ENCODE results near the gene PLEKHG7. TPM values are rescaled to one million over a fixed set of nuclear protein-coding genes. Genes with fewer than 3 reads are reported as not detected.
"Not testable (repeated sequence)": the region's sequence is repeated elsewhere in the genome, so short reads cannot be mapped to it uniquely, and the experiment has no call there.

PLEKHG7 gene, protein sequence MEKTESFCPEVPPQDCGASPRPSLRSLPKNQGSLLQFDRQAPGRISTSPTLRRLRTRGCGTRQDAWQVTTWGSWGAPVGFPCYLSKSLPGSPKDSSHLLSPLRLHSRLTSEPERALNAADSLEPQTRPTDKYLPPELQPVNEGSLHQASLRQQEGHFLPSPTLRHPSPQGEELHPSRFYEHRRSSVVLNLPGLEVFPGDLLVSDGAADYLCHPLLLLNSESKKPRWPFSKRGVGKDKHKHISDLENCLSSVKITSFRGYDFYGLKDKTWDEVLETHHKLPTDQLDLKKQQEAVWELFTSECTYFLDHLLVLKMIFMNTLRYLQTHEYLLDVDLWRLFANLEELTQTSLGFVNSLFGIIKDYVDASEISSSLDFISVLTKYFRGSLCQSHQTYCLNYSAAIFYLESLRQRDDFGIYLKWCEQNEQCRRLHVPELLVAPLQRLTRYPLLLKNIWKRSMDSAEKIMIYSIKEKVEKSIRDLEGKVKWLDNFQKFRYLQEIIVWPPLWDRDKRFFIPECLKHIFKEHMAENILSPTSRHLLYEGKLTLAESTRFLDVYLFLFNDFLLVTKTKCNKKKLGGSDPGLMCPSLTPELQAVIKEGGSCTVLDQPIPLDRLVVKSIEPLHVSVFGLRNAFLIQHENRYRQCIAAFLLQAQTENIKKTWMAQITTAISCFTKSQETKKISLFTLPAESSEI
- under 1 TPM in 3 of 4 donors, not detected in 1; 0.19 to 0.72 (median 0.22) TPM for polyA plus RNA-seq
- long read RNA-seq, donor 1, result 0 reads
- long read RNA-seq, donor 2, result 0 reads
- long read RNA-seq, donor 3, result 0 reads
- long read RNA-seq, donor 4, result 0 reads
- long read RNA-seq, donor 5, result 0 reads
- long read RNA-seq, donor 6, result 0 reads
- long read RNA-seq, donor 7, result 0 reads
- long read RNA-seq, donor 8, result 0 reads
- long read RNA-seq, donor 9, result 0 reads
- long read RNA-seq, donor 10, result 0 reads

DNA sequence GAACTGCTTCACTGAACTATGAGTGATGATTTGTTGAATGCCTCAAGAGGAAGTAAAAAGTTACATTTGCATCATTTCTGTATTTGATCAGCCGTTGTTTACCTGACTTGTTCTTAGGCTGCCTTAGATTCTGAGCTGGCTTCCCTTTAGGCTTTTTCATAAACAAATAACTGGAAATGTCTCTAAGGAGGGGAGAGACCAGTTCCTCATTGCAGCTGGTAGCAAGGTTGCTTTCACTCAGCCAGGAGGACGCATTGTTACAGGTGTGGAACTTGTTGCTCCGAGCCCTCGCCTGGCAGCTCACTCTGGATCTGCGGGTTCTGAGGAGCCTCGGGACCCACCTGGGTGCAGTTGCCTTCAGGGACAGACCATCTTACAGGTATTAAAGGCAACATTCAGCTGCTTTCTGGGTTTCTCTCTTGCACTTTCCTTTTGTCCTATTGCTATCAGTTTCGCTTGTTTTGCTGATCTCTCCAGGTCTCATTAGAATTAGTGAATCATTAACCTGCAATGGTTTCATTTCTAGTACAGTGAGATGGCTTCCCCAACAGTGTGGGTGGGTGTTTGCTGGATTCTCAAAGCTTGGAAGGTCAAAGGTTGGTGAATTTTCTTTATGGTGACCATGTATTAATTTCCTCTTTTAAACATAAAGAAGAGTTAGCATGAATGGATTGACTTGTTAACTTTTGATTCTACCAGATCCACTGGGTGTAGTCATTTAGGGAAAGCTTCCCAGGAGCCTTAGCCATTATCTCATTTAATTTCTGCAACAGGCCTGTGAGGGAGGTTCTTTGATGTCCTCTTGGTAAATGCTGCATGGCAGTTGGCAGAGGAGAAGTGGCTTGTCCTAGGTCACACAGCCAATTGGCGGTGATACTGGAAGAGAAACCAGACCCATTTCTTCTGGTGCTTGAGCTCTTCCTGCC, at the start of gene PLEKHG7:
PLEKHG7 (plus strand) TSS at position 236 of the 926 bp plus-strand sequence. CDS start 3,643 bp downstream, outside the sequence.
- Histone ChIP-seq H3K9me3 (ENCODE audit: control insufficient read depth in 2 of 2, insufficient read depth in 1 of 2, low read depth in 1 of 2, low read length in 1 of 2) (peaks cover 0 to 3% of the 10 kb centered on the region in 2 donors), H3K27me3 (ENCODE audit: control insufficient read depth in 3 of 3, insufficient read depth in 3 of 3, low read length in 3 of 3) (no peaks in the 10 kb centered on the region), H3K4me3 (ENCODE audit: low read depth in 1 of 3, low read length in 3 of 3) (peak within 1 kb of the TSS in 2 of 3 donors; percentile 52 to 65), H3K4me1 (ENCODE audit: control insufficient read depth in 3 of 3, insufficient read depth in 2 of 3, low read depth in 1 of 3, low read length in 2 of 3) (peaks cover 0 to 13% (median 0%) of the 10 kb centered on the region in 3 donors), H3K36me3 (ENCODE audit: control insufficient read depth in 3 of 3, insufficient read depth in 2 of 3, low read depth in 1 of 3, low read length in 3 of 3) (peaks cover 0 to 3% (median 0%) of the 10 kb centered on the region in 3 donors), H3K27ac (ENCODE audit: low read depth in 1 of 3, low read length in 2 of 3) (peak within 1 kb of the TSS; percentile 79 to 97 (median 93))
- WGBS, 3 donors, result 26 to 59% (median 27%) methylated on average over 8 of the region's 8 CpGs
- FAIRE-seq (peak; percentile 83), DNase-seq (peak; percentile 88 to 91)

- H3K9me3 ChIP-seq (ENCODE audit: control insufficient read depth in 2 of 2, insufficient read depth in 1 of 2, low read depth in 1 of 2, low read length in 1 of 2); H3K4me3 ChIP-seq (ENCODE audit: low read depth in 1 of 3, low read length in 3 of 3); H3K4me1 ChIP-seq (ENCODE audit: control insufficient read depth in 3 of 3, insufficient read depth in 2 of 3, low read depth in 1 of 3, low read length in 2 of 3); H3K27me3 ChIP-seq (ENCODE audit: control insufficient read depth in 3 of 3, insufficient read depth in 3 of 3, low read length in 3 of 3); H3K36me3 ChIP-seq (ENCODE audit: control insufficient read depth in 3 of 3, insufficient read depth in 2 of 3, low read depth in 1 of 3, low read length in 3 of 3); DNase-seq; FAIRE-seq; H3K27ac ChIP-seq (ENCODE audit: low read depth in 1 of 3, low read length in 2 of 3): not testable (repeated sequence)
- WGBS, 3 donors, result 90 to 95% (median 92%) methylated on average over 4 of the region's 4 CpGs
Observed at GRCh38 chr12:92654256-92654655, 48.5 kb upstream of the PLEKHG7 start.

GRCh38 chr12:92654929-92655328, 47.9 kb upstream of the PLEKHG7 start:
- peaks cover 0 to 3% (median 0%) of the 10 kb centered on the region in 3 donors for H3K4me1 ChIP-seq (ENCODE audit: control insufficient read depth in 3 of 3, insufficient read depth in 2 of 3, low read depth in 1 of 3, low read length in 2 of 3)
- no peak overlapping the region for H3K4me3 ChIP-seq (ENCODE audit: low read depth in 1 of 3, low read length in 3 of 3)
- no peaks in the 10 kb centered on the region for H3K9me3 ChIP-seq (ENCODE audit: control insufficient read depth in 2 of 2, insufficient read depth in 1 of 2, low read depth in 1 of 2, low read length in 1 of 2)
- FAIRE-seq (no peak), DNase-seq (no peak)
- no peak overlapping the region for H3K27ac ChIP-seq (ENCODE audit: low read depth in 1 of 3, low read length in 2 of 3)
- H3K36me3 ChIP-seq (ENCODE audit: control insufficient read depth in 3 of 3, insufficient read depth in 2 of 3, low read depth in 1 of 3, low read length in 3 of 3), result no peaks in the 10 kb centered on the region
- H3K27me3 ChIP-seq (ENCODE audit: control insufficient read depth in 3 of 3, insufficient read depth in 3 of 3, low read length in 3 of 3), result no peaks in the 10 kb centered on the region
- WGBS, 3 donors, result 69 to 91% (median 82%) methylated on average over 1 of the region's 1 CpG

GRCh38 chr12:92656911-92657310, 45.9 kb upstream of the PLEKHG7 start:
- FAIRE-seq (no peak), DNase-seq (no peak)
- peaks cover 0 to 3% (median 0%) of the 10 kb centered on the region in 3 donors for H3K4me1 ChIP-seq (ENCODE audit: control insufficient read depth in 3 of 3, insufficient read depth in 2 of 3, low read depth in 1 of 3, low read length in 2 of 3)
- WGBS, 3 donors, result 90 to 95% (median 93%) methylated on average over 1 of the region's 1 CpG
- no peak overlapping the region for H3K4me3 ChIP-seq (ENCODE audit: low read depth in 1 of 3, low read length in 3 of 3)
- H3K9me3 ChIP-seq (ENCODE audit: control insufficient read depth in 2 of 2, insufficient read depth in 1 of 2, low read depth in 1 of 2, low read length in 1 of 2), result peaks cover 0 to 2% of the 10 kb centered on the region in 2 donors
- H3K27ac ChIP-seq (ENCODE audit: low read depth in 1 of 3, low read length in 2 of 3), result no peak overlapping the region
- H3K27me3 ChIP-seq (ENCODE audit: control insufficient read depth in 3 of 3, insufficient read depth in 3 of 3, low read length in 3 of 3), result no peaks in the 10 kb centered on the region
- no peaks in the 10 kb centered on the region for H3K36me3 ChIP-seq (ENCODE audit: control insufficient read depth in 3 of 3, insufficient read depth in 2 of 3, low read depth in 1 of 3, low read length in 3 of 3)

DNA sequence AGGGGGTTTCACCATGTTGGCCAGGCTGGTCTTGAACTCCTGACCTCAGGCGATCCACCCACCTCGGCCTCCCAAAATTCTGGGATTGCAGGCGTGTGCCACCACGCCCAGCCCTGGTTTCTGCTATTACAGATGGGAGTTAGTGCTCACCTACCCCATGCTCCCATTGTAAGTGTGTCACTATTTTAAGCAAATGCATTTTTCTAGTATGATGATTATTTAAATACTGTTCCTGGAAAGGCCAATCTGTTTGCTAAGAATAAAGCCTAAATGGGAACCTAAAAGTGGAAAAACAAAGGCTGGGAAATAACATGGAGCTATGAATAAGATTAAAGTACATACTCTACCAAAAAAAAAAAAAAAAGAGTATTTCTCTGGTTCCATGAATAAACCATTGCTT, 45.0 kb upstream of the PLEKHG7 start:
- Histone ChIP-seq H3K9me3 (ENCODE audit: control insufficient read depth in 2 of 2, insufficient read depth in 1 of 2, low read depth in 1 of 2, low read length in 1 of 2) (peaks cover 0 to 2% of the 10 kb centered on the region in 2 donors), H3K27me3 (ENCODE audit: control insufficient read depth in 3 of 3, insufficient read depth in 3 of 3, low read length in 3 of 3) (no peaks in the 10 kb centered on the region), H3K4me3 (ENCODE audit: low read depth in 1 of 3, low read length in 3 of 3) (no peak overlapping the region), H3K36me3 (ENCODE audit: control insufficient read depth in 3 of 3, insufficient read depth in 2 of 3, low read depth in 1 of 3, low read length in 3 of 3) (no peaks in the 10 kb centered on the region), H3K27ac (ENCODE audit: low read depth in 1 of 3, low read length in 2 of 3) (no peak overlapping the region), H3K4me1 (ENCODE audit: control insufficient read depth in 3 of 3, insufficient read depth in 2 of 3, low read depth in 1 of 3, low read length in 2 of 3) (peaks cover 0 to 3% (median 0%) of the 10 kb centered on the region in 3 donors)
- DNase-seq (no peak), FAIRE-seq (no peak)
- WGBS, 3 donors, result 87 to 95% (median 90%) methylated on average over 4 of the region's 4 CpGs

DNA sequence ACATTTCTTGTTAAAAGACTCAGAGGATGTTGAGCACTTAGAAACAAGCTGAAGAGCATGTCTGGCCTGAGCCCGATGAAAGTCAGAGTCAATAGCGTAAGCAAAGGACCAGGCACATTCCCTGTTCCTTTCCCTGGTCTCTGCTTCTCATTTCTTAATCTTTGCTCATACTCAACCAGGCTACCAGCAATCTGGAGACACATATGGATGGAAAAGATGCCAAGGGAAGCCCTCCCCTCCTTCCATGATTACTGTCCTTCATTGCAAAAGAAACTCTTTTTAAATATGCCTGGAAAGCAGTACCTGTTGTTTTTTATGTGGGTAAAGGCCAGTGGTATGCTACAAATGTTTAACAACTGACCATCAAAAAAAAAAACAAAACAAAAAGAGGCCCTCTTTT, 44.2 kb upstream of the PLEKHG7 start:
- 95 to 98% (median 97%) methylated on average over 2 of the region's 2 CpGs for WGBS, 3 donors
- DNase-seq (no peak), FAIRE-seq (no peak)
- Histone ChIP-seq H3K9me3 (ENCODE audit: control insufficient read depth in 2 of 2, insufficient read depth in 1 of 2, low read depth in 1 of 2, low read length in 1 of 2) (peaks cover 0 to 2% of the 10 kb centered on the region in 2 donors), H3K4me3 (ENCODE audit: low read depth in 1 of 3, low read length in 3 of 3) (no peak overlapping the region), H3K27ac (ENCODE audit: low read depth in 1 of 3, low read length in 2 of 3) (no peak overlapping the region), H3K4me1 (ENCODE audit: control insufficient read depth in 3 of 3, insufficient read depth in 2 of 3, low read depth in 1 of 3, low read length in 2 of 3) (peaks cover 0 to 3% (median 0%) of the 10 kb centered on the region in 3 donors), H3K36me3 (ENCODE audit: control insufficient read depth in 3 of 3, insufficient read depth in 2 of 3, low read depth in 1 of 3, low read length in 3 of 3) (no peaks in the 10 kb centered on the region), H3K27me3 (ENCODE audit: control insufficient read depth in 3 of 3, insufficient read depth in 3 of 3, low read length in 3 of 3) (no peaks in the 10 kb centered on the region)

GRCh38 chr12:92661269-92661668, 41.5 kb upstream of the PLEKHG7 start:
- Histone ChIP-seq H3K27me3 (ENCODE audit: control insufficient read depth in 3 of 3, insufficient read depth in 3 of 3, low read length in 3 of 3) (no peaks in the 10 kb centered on the region), H3K4me1 (ENCODE audit: control insufficient read depth in 3 of 3, insufficient read depth in 2 of 3, low read depth in 1 of 3, low read length in 2 of 3) (no peaks in the 10 kb centered on the region), H3K27ac (ENCODE audit: low read depth in 1 of 3, low read length in 2 of 3) (no peak overlapping the region), H3K4me3 (ENCODE audit: low read depth in 1 of 3, low read length in 3 of 3) (no peak overlapping the region), H3K9me3 (ENCODE audit: control insufficient read depth in 2 of 2, insufficient read depth in 1 of 2, low read depth in 1 of 2, low read length in 1 of 2) (peaks cover 0 to 2% of the 10 kb centered on the region in 2 donors), H3K36me3 (ENCODE audit: control insufficient read depth in 3 of 3, insufficient read depth in 2 of 3, low read depth in 1 of 3, low read length in 3 of 3) (no peaks in the 10 kb centered on the region)
- FAIRE-seq (no peak), DNase-seq (no peak)
- 94 to 96% (median 96%) methylated on average over 6 of the region's 6 CpGs for WGBS, 3 donors

All from small intestine (tissue), 16 donors.